ENCODE measurements around the gene PHF3.

Gene PHF3

DNA sequence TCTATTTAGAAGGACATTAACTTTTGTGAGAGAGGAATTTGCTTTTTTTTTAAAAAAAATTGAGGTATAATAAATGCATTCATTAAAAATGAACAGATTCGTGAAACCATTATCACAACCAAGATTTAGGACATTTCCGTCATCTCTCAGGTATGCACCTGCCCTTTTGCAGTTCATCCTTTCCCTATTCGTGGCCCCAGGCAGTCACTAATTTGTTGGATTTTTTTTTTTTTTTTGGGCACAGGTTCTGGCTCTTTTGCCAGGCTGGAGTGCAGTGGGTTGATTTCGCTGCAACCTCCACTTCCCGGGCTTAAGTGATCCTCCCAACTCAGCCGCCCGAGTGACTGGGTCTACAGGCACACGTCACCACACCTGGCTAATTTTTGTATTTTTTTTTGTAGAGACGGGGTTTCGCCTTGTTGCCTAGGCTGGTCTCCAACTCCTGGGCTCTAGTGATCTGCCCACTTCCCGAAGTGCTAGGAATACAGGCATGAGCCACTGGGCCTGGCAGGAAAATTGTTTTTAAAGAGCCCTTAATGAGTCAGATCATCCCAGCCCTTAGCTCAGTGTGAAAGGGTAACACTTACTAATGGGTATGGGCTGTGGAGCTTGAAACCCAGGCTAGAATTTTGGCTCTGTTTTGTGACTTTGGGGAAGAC, 9.2 kb downstream of the PHF3 start:
- peak in 1 of 2 experiments; percentile 30 for DNase-seq

- no peak for DNase-seq
Observed at GRCh38 chr6:63649269-63649668, 13.7 kb downstream of the PHF3 start.

DNA sequence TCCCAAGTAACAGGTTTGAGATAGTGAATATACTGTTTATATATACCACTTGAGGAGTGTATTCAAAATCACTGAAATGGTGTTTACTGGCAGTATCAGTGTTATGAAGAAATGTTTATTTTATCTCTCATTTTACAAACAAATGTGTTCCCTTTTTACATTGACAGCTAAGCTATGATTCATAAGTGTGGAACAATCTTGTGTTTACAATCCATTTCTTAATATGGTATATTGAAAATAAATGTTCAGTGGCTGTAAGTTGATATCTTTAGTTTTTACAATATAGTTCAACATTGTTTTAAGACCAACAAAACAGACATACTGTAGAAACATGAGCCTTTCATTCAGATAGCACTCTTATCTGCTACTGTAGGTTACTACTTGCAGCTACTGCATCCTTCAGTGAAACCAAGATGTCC, 14.3 kb downstream of the PHF3 start:
- no peak for DNase-seq

- DNase-seq: no peak
Observed at GRCh38 chr6:63652980-63653379, 17.4 kb downstream of the PHF3 start.

DNA sequence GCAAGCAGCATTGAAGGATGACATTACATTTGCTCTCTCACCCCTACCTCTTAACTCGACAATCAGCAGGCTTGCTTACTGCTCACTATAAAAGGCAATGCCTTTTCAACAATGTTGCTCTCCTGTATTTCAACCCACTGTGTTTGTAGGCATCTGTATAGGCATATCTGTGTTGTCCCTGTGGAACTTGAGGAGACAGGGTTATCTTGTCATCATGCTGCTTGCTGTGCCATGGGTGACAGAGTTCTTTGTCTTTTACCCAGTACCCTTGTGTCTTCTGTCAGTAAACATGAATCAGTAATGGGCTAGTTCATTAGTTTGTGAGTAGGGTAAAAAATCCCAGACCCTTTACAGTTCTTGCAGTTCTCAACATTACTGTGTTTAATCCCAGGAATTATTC, 25.2 kb downstream of the PHF3 start:
- no peak for DNase-seq

- DNase-seq: no peak
Observed at GRCh38 chr6:63661769-63662168, 26.2 kb downstream of the PHF3 start.

GRCh38 chr6:63663147-63663955, 27.7 kb downstream of the PHF3 start:
- no peak for DNase-seq

GRCh38 chr6:63663956-63664281, 28.3 kb downstream of the PHF3 start:
- no peak for DNase-seq

DNA sequence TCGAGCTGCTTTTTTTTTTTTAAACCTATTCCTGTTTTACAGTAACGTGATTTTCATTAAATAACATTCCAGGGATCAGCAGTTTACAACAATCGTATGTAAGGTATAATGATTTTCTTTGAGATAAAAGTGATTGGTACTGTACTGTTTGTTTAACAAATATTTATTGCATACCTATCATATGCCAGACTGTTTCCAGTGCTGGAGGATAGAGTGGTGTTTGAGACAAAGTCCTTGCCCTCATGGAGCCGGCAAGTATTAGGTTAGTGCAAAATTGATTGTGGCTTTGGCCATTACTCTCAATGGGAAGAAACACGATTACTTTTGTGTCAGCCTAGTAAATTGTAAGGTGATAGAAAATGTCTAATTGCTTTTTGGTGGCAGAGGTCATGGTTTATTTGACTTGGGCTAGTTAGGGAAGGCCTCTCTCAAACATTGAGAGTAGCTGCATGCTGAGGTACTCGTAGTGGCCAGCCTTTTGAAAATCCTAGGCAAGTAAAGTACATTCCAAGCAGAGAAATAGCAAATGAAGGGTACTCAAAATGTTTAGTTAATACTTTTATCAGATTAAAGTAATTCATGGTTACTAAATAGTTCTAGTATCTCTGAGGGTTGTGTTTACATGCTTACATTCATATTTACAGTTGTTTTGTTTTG, 35.6 kb downstream of the PHF3 start:
- no peak for DNase-seq

GRCh38 chr6:63672582-63673129, 37.1 kb downstream of the PHF3 start:
- DNase-seq: no peak

GRCh38 chr6:63673692-63674091, 38.1 kb downstream of the PHF3 start:
- no peak for DNase-seq

DNA sequence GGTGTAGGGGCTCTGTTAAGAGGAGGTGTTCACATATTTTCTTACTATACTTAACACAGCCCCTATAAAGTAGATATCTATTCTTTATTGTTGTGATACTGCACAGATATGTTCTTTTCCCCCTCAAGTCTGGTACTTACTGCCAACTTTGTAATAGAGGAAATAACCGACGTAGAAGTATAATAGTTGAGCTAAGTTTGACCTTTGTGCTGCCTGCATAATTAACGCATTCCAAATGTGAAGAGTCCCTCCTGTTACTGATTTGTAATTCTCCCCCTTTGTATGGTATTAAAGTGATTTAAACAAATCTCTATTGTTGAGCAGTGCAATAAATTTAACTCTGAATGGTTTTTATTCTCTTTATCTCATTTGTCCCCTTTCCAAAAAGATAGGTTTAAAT, 39.0 kb downstream of the PHF3 start:
- DNase-seq: no peak

- no peak for DNase-seq
Observed at GRCh38 chr6:63675138-63675537, 39.5 kb downstream of the PHF3 start.

DNA sequence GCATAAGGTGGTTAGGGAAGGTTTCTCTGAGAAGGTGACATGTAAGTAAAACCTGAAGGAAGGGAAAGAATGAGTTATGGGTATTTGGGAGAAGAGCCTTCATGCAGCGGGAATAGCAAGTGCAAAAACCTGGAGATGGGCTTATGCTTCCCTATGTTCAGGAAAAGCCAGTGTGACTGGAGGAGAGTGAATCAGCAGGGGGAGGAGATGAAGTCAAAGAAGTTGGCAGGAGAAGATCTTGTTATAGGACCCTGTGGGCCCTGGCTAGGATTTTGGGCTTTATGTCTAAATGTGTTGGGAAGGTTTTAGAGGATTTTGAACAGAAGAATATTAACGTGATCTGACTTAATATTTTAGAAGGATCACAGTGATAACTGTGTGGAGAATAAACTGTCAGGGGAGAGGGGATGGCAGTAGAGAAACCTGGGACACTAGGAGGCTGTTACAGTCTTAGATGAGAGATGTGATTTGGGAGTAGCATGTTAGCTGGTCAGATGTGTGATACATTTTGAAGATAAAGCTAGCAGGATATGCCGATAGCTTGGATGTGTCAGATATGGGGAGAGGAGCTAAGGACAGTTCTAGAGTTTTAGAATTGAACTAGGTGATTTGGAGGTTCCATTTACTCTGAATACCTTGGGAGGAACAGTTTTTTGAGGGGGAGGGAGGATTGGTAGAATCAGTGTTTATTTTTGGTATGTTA, 41.0 kb downstream of the PHF3 start:
- no peak for DNase-seq

DNA sequence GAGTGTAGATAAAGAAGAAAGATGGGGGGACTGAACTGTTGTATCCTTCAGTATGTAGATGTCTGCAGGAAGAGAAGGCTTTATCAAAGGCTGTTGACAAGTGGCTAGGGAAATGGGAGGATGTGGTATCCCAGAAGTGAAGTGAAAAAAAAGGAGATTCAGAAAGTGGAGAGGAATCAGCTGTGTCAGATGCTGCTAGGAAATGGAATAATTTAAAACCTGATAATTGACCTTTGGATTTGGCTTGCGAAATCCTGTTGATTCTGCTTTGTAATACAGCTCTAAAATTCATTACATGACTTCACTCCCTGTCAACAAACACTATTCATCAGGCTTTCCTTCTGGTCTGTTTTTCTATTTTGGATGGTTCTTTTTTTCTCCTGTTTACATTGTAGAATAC, 41.7 kb downstream of the PHF3 start:
- no peak for DNase-seq

DNA sequence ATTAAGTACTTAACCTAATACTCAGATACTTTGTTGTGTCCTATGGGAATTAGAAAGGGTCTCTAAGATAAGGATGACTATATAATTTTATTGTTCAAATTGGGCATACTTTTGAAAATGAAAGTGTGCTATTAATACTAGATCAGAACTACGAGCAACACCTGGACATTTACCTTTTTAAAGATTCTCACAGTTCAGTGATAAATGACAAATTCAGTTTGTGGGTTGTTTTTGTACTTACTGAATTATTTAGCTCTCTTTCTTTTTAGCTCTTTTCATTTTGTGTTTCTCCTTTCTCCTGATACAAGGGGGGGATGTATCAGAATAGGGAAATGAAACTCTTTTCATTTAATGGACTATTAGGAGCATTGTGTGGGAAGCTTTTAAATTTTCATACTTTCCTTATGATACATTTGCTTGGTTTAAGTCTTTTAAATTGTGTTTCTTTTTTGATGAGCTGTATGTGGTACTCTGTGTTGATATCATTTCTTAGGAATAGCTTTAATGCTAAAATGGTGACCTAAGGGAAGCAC, 47.5 kb downstream of the PHF3 start:
- no peak for DNase-seq

DNA sequence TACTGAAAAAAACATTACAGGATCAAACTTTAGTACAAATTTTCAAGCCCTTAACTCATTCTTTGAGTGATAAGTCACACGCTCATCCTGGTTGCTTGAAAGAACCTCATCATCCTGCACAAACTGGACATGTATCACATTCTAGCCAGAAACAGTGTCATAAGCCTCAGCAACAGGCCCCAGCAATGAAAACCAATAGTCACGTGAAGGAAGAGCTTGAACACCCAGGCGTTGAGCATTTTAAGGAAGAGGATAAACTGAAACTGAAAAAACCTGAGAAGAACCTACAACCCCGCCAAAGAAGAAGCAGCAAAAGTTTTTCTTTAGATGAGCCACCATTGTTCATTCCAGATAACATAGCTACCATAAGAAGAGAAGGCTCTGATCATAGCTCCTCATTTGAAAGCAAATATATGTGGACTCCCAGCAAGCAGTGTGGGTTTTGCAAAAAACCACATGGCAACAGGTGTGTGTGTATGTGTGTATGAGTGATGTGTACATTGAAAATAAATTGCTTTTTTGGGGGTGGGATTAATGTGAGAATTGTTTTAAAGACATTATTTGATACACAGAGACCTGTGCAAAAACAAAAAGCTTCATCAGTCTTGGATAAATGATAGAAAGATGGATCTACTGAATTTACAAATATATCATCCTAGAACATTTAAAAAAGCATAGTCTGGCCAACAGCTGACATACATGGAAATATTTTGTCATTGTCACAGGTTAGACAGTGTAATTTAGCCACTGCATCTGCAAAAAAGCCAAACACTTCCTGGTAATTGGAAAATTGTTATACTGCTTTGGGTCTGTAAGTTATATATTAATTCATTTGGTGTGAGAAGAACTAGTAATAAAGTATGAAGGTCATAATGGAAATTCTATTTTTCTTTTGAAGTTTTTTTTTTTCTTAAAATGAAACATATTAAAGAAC, 50.1 kb downstream of the PHF3 start:
- DNase-seq: no peak

DNA sequence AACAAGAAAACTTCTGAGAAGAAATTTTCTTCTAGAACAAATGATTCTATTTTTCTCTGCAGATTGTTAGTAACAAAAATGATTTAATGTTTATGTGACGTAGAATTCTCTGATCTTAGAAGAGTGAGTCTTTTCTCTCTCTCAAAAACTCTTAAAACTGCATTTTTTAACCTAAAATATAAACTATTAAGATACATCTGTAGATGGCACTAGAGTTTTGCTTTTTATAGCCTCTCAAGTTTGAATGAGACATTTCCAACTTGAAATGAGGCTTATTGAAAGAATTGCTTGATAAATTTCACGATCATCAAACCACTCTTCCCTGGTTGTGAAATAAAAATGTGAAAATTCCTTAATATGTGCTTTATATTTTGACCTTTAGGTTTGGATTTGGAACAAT, 53.8 kb downstream of the PHF3 start:
- no peak for DNase-seq

- no peak for DNase-seq
Observed at GRCh38 chr6:63690221-63690620, 54.6 kb downstream of the PHF3 start.

DNA sequence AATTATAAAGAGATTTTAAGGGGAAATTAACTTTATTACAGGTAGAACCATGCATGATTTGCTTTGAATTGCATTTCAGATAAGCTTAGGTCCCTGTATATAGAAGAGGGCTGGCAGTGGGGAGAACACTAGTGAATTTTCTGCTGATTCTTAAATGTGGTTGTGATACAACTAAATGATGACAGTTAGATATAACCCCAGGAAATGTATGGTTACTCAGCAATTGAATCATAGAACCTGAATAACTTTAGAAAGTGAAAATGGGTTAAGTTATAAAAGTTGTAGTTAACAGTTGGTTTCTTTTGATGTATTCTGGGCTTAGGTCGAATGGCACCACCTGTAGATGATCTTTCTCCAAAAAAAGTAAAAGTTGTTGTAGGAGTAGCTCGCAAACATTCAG, 70.1 kb downstream of the PHF3 start:
- no peak for DNase-seq

GRCh38 chr6:63706630-63707029, 71.0 kb downstream of the PHF3 start:
- no peak for DNase-seq

GRCh38 chr6:63708631-63709030, 73.0 kb downstream of the PHF3 start:
- DNase-seq: no peak

Data from NCI-H2081 (cell line).